ENCODE data around the gene CORO7.

- no peak for TF ChIP-seq GATA2 (IDR thresholded peaks at IDR 0.05; ENCODE audit: low read depth, low read length)
- no peak for TF ChIP-seq GATA3 (IDR thresholded peaks at IDR 0.05; ENCODE audit: low read depth, low read length)
Measured at GRCh38 chr16:4356820-4357219, 59.6 kb downstream of the CORO7 start.

All from SH-SY5Y (cell line).